OCI-LY3 (cell line): Measurements from ENCODE around the gene WFDC8.

Experiments
- EZH2phosphoT487 ChIP-seq: fragments of 200-600 bp; shearing (Covaris generic); IDR thresholded peaks from 2 replicates; pipeline ENCODE4 v1.6.1; 2018; ENCODE audit warnings: antibody characterized with exemption, mixed run types, low read depth
- TF ChIP-seq, protein P1 (sequence below): fragments of 200-600, 300-600 bp; sonication (generic); IDR thresholded peaks from 2 replicates; pipeline ENCODE4 v1.5.1; 2014; ENCODE audit warnings: antibody characterized with exemption, low read length, low read depth

GRCh38 chr20:45589725-45590124 lies 10.6 kb upstream of the WFDC8 start:
- TF ChIP-seq, protein P1, sequence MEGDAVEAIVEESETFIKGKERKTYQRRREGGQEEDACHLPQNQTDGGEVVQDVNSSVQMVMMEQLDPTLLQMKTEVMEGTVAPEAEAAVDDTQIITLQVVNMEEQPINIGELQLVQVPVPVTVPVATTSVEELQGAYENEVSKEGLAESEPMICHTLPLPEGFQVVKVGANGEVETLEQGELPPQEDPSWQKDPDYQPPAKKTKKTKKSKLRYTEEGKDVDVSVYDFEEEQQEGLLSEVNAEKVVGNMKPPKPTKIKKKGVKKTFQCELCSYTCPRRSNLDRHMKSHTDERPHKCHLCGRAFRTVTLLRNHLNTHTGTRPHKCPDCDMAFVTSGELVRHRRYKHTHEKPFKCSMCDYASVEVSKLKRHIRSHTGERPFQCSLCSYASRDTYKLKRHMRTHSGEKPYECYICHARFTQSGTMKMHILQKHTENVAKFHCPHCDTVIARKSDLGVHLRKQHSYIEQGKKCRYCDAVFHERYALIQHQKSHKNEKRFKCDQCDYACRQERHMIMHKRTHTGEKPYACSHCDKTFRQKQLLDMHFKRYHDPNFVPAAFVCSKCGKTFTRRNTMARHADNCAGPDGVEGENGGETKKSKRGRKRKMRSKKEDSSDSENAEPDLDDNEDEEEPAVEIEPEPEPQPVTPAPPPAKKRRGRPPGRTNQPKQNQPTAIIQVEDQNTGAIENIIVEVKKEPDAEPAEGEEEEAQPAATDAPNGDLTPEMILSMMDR: no peak
- TF ChIP-seq EZH2phosphoT487: no peak
